ENCODE results near the gene EEF2KMT. TPM values are rescaled to one million over a fixed set of nuclear protein-coding genes. Genes with fewer than 3 reads are reported as not detected.

Gene EEF2KMT
- total and polyA plus RNA-seq, 4 donors: 3.4 to 14.2 (median 10.2) TPM

DNA sequence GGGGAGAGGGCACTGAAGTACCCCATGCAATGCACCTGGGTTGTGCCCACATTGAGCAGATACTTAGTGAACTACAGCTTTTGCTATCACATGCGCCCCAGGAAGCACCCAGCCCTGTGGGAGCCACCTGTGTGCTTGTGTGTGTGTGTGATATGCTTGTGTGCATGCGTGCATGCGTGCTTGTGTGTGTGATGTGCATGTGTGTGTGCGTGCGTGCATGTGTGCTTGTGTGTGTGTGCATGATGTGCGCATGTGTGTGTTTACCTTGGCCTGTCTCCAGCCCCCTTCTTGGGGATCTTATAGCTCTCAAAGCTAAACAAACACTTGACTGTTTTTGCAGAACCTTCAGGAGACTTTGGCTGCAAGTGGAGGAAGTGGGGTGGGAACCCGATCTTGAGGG lies 32.7 kb downstream of the EEF2KMT start:
- no peak overlapping the region for H3K9ac ChIP-seq (ENCODE audit: insufficient read depth in 1 of 2, low read length in 2 of 2)
- ATAC-seq (ENCODE audit: insufficient read depth, low FRiP score) (peak; percentile 61), DNase-seq (peak; percentile 86 to 95 (median 90))
- no peaks in the 10 kb centered on the region for H3K36me3 ChIP-seq (ENCODE audit: control insufficient read depth in 4 of 4, insufficient read depth in 4 of 4, low read length in 4 of 4)
- no peak overlapping the region for H3K4me3 ChIP-seq
- H3K27ac ChIP-seq (ENCODE audit: low read depth in 1 of 2, low read length in 1 of 2): peak overlapping the region in 1 of 2 donors; percentile 82
- H3K4me1 ChIP-seq (ENCODE audit: control insufficient read depth in 5 of 5, insufficient read depth in 5 of 5, low read length in 5 of 5): peaks cover 0 to 20% (median 8%) of the 10 kb centered on the region in 5 donors
- 53 to 69% methylated on average over 7 of the region's 7 CpGs for WGBS, 2 donors
- no peaks in the 10 kb centered on the region for H3K27me3 ChIP-seq (ENCODE audit: control insufficient read depth in 3 of 3, insufficient read depth in 3 of 3, low read length in 2 of 3)
- TF ChIP-seq, protein P1, sequence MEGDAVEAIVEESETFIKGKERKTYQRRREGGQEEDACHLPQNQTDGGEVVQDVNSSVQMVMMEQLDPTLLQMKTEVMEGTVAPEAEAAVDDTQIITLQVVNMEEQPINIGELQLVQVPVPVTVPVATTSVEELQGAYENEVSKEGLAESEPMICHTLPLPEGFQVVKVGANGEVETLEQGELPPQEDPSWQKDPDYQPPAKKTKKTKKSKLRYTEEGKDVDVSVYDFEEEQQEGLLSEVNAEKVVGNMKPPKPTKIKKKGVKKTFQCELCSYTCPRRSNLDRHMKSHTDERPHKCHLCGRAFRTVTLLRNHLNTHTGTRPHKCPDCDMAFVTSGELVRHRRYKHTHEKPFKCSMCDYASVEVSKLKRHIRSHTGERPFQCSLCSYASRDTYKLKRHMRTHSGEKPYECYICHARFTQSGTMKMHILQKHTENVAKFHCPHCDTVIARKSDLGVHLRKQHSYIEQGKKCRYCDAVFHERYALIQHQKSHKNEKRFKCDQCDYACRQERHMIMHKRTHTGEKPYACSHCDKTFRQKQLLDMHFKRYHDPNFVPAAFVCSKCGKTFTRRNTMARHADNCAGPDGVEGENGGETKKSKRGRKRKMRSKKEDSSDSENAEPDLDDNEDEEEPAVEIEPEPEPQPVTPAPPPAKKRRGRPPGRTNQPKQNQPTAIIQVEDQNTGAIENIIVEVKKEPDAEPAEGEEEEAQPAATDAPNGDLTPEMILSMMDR (IDR thresholded peaks at IDR 0.05; ENCODE audit: control extremely low read depth, extremely low read depth): no peak
- H3K9me3 ChIP-seq (ENCODE audit: control insufficient read depth in 4 of 4, insufficient read depth in 3 of 4, low read length in 3 of 4): no peaks in the 10 kb centered on the region

DNA sequence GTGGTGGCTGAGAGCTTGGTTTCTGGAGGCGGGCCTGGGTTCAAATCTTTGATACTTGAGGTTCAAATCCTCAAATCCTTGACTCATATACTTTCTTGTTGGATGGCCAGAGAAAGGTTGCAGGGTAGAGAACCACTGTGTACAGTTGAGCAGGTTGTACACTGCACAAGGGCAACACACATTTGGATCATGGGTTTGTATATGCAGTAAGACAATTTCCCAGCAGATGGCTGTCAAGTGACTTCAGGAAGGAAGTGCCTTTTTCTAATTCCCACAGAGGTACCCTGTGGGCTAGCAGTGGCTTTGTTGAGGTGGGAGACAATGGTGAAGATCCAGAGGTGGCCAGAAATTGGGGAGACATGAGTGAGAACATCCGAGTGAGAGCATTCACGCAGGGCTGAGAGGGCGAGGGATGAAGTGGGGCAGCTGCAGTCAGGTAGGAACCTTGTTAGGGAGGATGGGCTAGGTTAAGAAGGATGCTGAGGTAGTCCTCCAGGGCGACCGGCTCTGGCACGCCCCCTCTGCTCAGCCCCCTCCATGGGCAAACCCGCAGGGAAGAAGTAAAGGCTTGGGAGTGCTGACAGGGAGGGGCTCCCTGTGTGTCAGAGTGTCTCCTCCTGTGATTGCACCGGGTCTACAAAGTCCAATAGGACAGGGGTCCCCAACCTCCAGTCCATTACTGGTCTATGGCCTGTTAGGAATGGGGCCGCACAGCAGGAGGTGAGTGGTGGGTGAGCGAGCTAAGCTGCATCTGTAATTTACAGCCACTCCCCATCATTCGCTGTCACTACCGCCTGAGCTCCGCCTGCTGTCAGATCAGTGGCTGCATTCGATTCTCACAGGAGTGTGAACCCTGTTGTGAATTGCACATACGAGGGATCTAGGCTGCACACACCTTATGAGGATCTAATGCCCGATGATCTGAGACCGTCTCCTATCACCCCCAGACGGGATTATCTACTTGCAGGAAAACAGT lies 34.5 kb downstream of the EEF2KMT start:
- 77 to 82% methylated on average over 19 of the region's 19 CpGs for WGBS, 2 donors
- peaks cover 0 to 2% (median 0%) of the 10 kb centered on the region in 4 donors for H3K36me3 ChIP-seq (ENCODE audit: control insufficient read depth in 4 of 4, insufficient read depth in 4 of 4, low read length in 4 of 4)
- no peaks in the 10 kb centered on the region for H3K27me3 ChIP-seq (ENCODE audit: control insufficient read depth in 3 of 3, insufficient read depth in 3 of 3, low read length in 2 of 3)
- TF ChIP-seq, protein P1 (IDR thresholded peaks at IDR 0.05; ENCODE audit: control extremely low read depth, extremely low read depth): no peak
- H3K4me3 ChIP-seq: no peak overlapping the region
- H3K27ac ChIP-seq (ENCODE audit: low read depth in 1 of 2, low read length in 1 of 2): no peak overlapping the region
- no peaks in the 10 kb centered on the region for H3K9me3 ChIP-seq (ENCODE audit: control insufficient read depth in 4 of 4, insufficient read depth in 3 of 4, low read length in 3 of 4)
- DNase-seq (no peak), ATAC-seq (ENCODE audit: insufficient read depth, low FRiP score) (no peak)
- no peak overlapping the region for H3K9ac ChIP-seq (ENCODE audit: insufficient read depth in 1 of 2, low read length in 2 of 2)
- peaks cover 0 to 20% (median 8%) of the 10 kb centered on the region in 5 donors for H3K4me1 ChIP-seq (ENCODE audit: control insufficient read depth in 5 of 5, insufficient read depth in 5 of 5, low read length in 5 of 5)

DNA sequence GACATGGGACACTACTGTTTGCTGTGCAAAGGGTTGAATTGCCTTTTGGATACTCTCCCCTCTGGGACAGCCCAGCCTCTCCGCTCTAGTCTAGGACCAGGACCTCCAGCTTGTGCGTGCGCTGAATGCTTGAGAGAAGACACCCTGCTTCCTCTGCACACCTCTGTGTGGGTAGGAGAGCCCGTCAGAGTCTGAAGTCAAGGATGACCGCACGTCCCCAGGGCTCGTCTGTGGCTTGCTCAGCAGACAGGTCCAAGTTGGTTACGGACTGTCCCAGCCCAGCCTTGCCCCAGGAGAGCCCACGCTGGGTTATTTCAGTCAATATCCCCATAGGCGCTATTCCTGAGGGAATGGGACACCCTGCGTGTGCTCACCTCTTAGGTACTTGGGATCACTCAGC lies 35.5 kb downstream of the EEF2KMT start:
- no peaks in the 10 kb centered on the region for H3K27me3 ChIP-seq (ENCODE audit: control insufficient read depth in 3 of 3, insufficient read depth in 3 of 3, low read length in 2 of 3)
- peaks cover 0 to 20% (median 8%) of the 10 kb centered on the region in 5 donors for H3K4me1 ChIP-seq (ENCODE audit: control insufficient read depth in 5 of 5, insufficient read depth in 5 of 5, low read length in 5 of 5)
- ATAC-seq (ENCODE audit: insufficient read depth, low FRiP score): no peak
- no peak overlapping the region for H3K9ac ChIP-seq (ENCODE audit: insufficient read depth in 1 of 2, low read length in 2 of 2)
- TF ChIP-seq, protein P1 (IDR thresholded peaks at IDR 0.05; ENCODE audit: control extremely low read depth, extremely low read depth): no peak
- H3K27ac ChIP-seq (ENCODE audit: low read depth in 1 of 2, low read length in 1 of 2): no peak overlapping the region
- WGBS, 2 donors: 89 to 94% methylated on average over 11 of the region's 11 CpGs
- peaks cover 0 to 2% (median 0%) of the 10 kb centered on the region in 4 donors for H3K36me3 ChIP-seq (ENCODE audit: control insufficient read depth in 4 of 4, insufficient read depth in 4 of 4, low read length in 4 of 4)
- H3K9me3 ChIP-seq (ENCODE audit: control insufficient read depth in 4 of 4, insufficient read depth in 3 of 4, low read length in 3 of 4): no peaks in the 10 kb centered on the region
- no peak for DNase-seq
- H3K4me3 ChIP-seq: no peak overlapping the region

All from lung (tissue), 12 donors.